ENCODE data around the gene ABR.
A peak's percentile ranks its signal among the peaks of the same experiment; 100 is the strongest.

Gene ABR

DNA sequence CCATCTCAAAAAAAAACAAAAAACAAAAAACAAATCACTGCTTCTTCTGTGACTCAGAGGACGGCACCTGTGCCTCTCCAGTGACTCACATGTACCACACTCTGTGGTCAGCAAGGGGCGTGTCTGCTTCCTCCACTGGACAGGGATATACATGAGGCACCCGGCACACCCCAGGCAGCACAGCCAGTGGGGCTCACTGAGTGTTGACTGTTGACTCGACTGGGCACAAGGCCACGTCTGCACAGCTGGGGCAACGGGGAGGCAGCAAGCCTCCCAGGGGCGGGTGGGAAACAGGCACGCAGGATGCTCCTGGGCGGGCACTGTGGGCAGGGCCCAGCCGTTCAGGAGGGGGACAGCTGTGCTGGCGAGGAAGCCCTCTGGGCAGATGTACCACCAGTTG is 118.8 kb downstream of the ABR start:
- no peaks in the 10 kb centered on the region for H3K4me1 ChIP-seq (ENCODE audit: control extremely low read depth in 1 of 4, control insufficient read depth in 4 of 4, insufficient read depth in 4 of 4, low read length in 3 of 4)
- ChIA-PET POLR2A (no interaction called here), CTCF (no interaction called here)
- H3K36me3 ChIP-seq (ENCODE audit: control insufficient read depth in 4 of 4, insufficient read depth in 4 of 4, low read length in 3 of 4) = peaks cover 9 to 58% (median 34%) of the 10 kb centered on the region in 4 experiments
- no peaks in the 10 kb centered on the region for H3K27me3 ChIP-seq (replicated peaks in 2 of 5; ENCODE audit: control insufficient read depth in 4 of 5, insufficient read depth in 5 of 5, low read length in 4 of 5)
- peaks cover 0 to 9% (median 4%) of the 10 kb centered on the region in 5 experiments for H3K9me3 ChIP-seq (ENCODE audit: control extremely low read depth in 1 of 5, control insufficient read depth in 4 of 5, insufficient read depth in 2 of 5, low read depth in 1 of 5, low read length in 4 of 5)
- peak in 2 of 3 donors; percentile 23 to 43 for DNase-seq
- no peak overlapping the region for H3K4me3 ChIP-seq (ENCODE audit: control insufficient read depth in 1 of 7, extremely low read depth in 1 of 7, insufficient read depth in 4 of 7, low read depth in 2 of 7, low read length in 6 of 7)
- H3K27ac ChIP-seq (ENCODE audit: insufficient read depth in 1 of 2, low read depth in 1 of 2, low read length in 2 of 2, poor library complexity in 1 of 2, severe bottlenecking in 2 of 2) = no peak overlapping the region
- WGBS (ENCODE audit: insufficient coverage) = 83% methylated on average over 11 of the region's 11 CpGs

DNA sequence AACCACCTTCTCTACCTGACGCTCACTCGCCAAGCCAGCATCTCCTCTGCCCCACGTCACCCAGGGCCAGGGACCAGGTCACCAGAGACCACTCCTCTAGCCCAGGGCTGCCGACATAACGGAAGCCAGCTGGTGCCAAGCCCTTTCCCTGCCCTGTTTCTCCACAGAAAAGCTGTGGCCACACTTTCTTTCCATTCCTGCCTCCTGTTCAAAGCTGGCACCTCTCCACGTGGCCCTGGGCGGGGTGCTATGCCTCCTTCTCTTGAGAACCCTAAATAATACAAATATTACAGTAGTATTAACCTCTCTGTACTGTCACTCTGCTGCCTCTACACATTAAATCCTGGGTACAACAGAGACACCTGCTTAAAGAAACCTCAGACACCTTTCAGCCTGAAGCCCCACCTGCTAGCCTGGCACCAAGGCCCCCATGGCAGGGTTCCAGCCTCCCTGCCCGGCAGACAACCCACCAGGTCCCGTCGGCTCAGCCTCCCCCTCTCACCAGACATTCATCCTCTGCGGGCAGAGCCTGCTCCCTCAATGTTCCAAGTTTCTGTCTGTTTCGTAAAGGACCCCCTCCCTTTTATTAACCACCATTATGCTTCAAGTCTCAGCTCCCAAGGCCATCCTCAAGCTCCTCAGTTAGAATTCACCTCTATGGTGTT is 120.5 kb downstream of the ABR start:
- over 99% methylated on average over 10 of the region's 12 CpGs for WGBS (ENCODE audit: insufficient coverage)
- Histone ChIP-seq H3K36me3 (ENCODE audit: control insufficient read depth in 4 of 4, insufficient read depth in 4 of 4, low read length in 3 of 4) (peaks cover 5 to 58% (median 32%) of the 10 kb centered on the region in 4 experiments), H3K27me3 (replicated peaks in 2 of 5; ENCODE audit: control insufficient read depth in 4 of 5, insufficient read depth in 5 of 5, low read length in 4 of 5) (no peaks in the 10 kb centered on the region), H3K4me1 (ENCODE audit: control extremely low read depth in 1 of 4, control insufficient read depth in 4 of 4, insufficient read depth in 4 of 4, low read length in 3 of 4) (no peaks in the 10 kb centered on the region), H3K27ac (ENCODE audit: insufficient read depth in 1 of 2, low read depth in 1 of 2, low read length in 2 of 2, poor library complexity in 1 of 2, severe bottlenecking in 2 of 2) (no peak overlapping the region), H3K4me3 (ENCODE audit: control insufficient read depth in 1 of 7, extremely low read depth in 1 of 7, insufficient read depth in 4 of 7, low read depth in 2 of 7, low read length in 6 of 7) (no peak overlapping the region), H3K9me3 (ENCODE audit: control extremely low read depth in 1 of 5, control insufficient read depth in 4 of 5, insufficient read depth in 2 of 5, low read depth in 1 of 5, low read length in 4 of 5) (peaks cover 0 to 2% (median 0%) of the 10 kb centered on the region in 5 experiments)
- POLR2A ChIA-PET = no interaction called here
- DNase-seq = no peak
- CTCF ChIA-PET = interaction anchor here (0.9 to 1.7 kb wide), 4 partner anchors 19 to 58 kb away, joined by 3 to 5 read pairs (median 4); no protein-coding TSS in a partner anchor

DNA sequence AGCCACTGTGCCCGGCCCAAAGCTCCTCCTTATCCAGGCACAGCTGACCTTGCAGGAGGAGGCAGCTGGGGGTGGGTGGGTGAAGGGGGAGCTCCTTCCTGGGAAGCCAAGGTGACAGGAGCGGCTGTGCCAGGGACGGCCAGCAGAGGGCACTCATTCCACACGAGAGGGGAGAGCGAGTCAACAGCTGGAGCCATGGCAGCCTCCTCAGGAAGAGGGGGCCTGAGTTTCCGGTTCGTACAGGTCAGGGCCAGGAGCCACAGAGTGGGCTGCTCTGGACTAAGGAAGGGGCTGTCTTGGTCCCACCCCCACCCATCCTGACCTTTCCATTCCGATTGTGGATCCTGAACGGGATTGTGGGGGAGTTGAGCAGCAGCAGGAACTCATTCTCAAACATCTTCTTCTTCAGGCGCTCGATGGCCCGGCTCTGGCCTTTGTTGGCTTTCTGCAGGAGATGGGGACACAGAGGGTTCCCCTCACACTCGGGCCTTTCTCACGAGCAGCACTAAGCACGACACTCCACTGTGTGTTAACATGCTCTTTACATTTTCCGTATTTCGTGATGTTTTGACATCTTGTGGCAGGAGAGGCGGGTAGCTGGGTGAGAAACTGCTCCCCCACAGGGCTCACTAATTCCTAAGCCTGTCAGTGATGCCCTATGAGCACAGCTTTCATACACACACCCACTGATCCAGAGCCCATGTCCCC is 121.2 kb downstream of the ABR start:
- WGBS (ENCODE audit: insufficient coverage) = 96% methylated on average over 17 of the region's 18 CpGs
- no peaks in the 10 kb centered on the region for H3K9me3 ChIP-seq (ENCODE audit: control extremely low read depth in 1 of 5, control insufficient read depth in 4 of 5, insufficient read depth in 2 of 5, low read depth in 1 of 5, low read length in 4 of 5)
- H3K36me3 ChIP-seq (ENCODE audit: control insufficient read depth in 4 of 4, insufficient read depth in 4 of 4, low read length in 3 of 4) = peaks cover 7 to 65% (median 38%) of the 10 kb centered on the region in 4 experiments
- ChIA-PET CTCF (interaction anchor here (0.8 to 1.7 kb wide), 5 partner anchors 18 to 263 kb away, joined by 3 to 5 read pairs (median 3); no protein-coding TSS in a partner anchor), POLR2A (interaction anchor here (0.9 kb wide), 1 partner anchor 19 kb away, joined by 3 read pairs; no protein-coding TSS in a partner anchor)
- H3K4me1 ChIP-seq (ENCODE audit: control extremely low read depth in 1 of 4, control insufficient read depth in 4 of 4, insufficient read depth in 4 of 4, low read length in 3 of 4) = no peaks in the 10 kb centered on the region
- H3K27ac ChIP-seq (ENCODE audit: insufficient read depth in 1 of 2, low read depth in 1 of 2, low read length in 2 of 2, poor library complexity in 1 of 2, severe bottlenecking in 2 of 2) = no peak overlapping the region
- DNase-seq = peak in 2 of 3 donors; percentile 15 to 20
- H3K27me3 ChIP-seq (replicated peaks in 2 of 5; ENCODE audit: control insufficient read depth in 4 of 5, insufficient read depth in 5 of 5, low read length in 4 of 5) = no peaks in the 10 kb centered on the region
- H3K4me3 ChIP-seq (ENCODE audit: control insufficient read depth in 1 of 7, extremely low read depth in 1 of 7, insufficient read depth in 4 of 7, low read depth in 2 of 7, low read length in 6 of 7) = no peak overlapping the region

DNA sequence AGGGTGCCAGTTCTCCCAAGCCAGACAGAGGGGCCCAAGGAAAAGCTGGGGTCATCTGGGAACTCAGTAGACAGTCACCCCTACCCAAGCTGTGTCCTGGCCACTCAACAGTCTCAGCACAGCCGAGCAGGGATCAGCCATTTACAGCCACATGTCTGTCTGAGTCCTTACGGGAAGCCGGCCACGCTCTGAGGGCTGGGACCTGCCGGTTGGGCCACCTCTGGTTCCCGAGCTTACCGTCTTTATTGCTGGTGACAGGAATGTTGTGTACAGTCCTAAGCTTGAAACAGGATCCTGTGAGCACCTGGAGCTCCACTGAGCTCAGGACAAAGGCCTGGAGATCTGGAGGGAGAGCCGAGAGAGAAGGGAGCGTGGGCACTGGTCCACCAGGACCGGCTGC is 123.0 kb downstream of the ABR start:
- peaks cover 2 to 63% (median 31%) of the 10 kb centered on the region in 4 experiments for H3K36me3 ChIP-seq (ENCODE audit: control insufficient read depth in 4 of 4, insufficient read depth in 4 of 4, low read length in 3 of 4)
- no peaks in the 10 kb centered on the region for H3K4me1 ChIP-seq (ENCODE audit: control extremely low read depth in 1 of 4, control insufficient read depth in 4 of 4, insufficient read depth in 4 of 4, low read length in 3 of 4)
- no peak overlapping the region for H3K27ac ChIP-seq (ENCODE audit: insufficient read depth in 1 of 2, low read depth in 1 of 2, low read length in 2 of 2, poor library complexity in 1 of 2, severe bottlenecking in 2 of 2)
- H3K4me3 ChIP-seq (ENCODE audit: control insufficient read depth in 1 of 7, extremely low read depth in 1 of 7, insufficient read depth in 4 of 7, low read depth in 2 of 7, low read length in 6 of 7) = no peak overlapping the region
- no peak for DNase-seq
- ChIA-PET CTCF (interaction anchor here (0.7 to 3.5 kb wide), 27 partner anchors 10 to 320 kb away, joined by 3 to 22 read pairs (median 4); partner anchors contain the start of genes GLOD4, MRM3 and TIMM22), POLR2A (interaction anchor here (0.9 kb wide), 1 partner anchor 17 kb away, joined by 3 read pairs; no protein-coding TSS in a partner anchor)
- WGBS (ENCODE audit: insufficient coverage) = 95% methylated on average over 10 of the region's 10 CpGs
- H3K9me3 ChIP-seq (ENCODE audit: control extremely low read depth in 1 of 5, control insufficient read depth in 4 of 5, insufficient read depth in 2 of 5, low read depth in 1 of 5, low read length in 4 of 5) = no peaks in the 10 kb centered on the region
- no peaks in the 10 kb centered on the region for H3K27me3 ChIP-seq (replicated peaks in 2 of 5; ENCODE audit: control insufficient read depth in 4 of 5, insufficient read depth in 5 of 5, low read length in 4 of 5)

DNA sequence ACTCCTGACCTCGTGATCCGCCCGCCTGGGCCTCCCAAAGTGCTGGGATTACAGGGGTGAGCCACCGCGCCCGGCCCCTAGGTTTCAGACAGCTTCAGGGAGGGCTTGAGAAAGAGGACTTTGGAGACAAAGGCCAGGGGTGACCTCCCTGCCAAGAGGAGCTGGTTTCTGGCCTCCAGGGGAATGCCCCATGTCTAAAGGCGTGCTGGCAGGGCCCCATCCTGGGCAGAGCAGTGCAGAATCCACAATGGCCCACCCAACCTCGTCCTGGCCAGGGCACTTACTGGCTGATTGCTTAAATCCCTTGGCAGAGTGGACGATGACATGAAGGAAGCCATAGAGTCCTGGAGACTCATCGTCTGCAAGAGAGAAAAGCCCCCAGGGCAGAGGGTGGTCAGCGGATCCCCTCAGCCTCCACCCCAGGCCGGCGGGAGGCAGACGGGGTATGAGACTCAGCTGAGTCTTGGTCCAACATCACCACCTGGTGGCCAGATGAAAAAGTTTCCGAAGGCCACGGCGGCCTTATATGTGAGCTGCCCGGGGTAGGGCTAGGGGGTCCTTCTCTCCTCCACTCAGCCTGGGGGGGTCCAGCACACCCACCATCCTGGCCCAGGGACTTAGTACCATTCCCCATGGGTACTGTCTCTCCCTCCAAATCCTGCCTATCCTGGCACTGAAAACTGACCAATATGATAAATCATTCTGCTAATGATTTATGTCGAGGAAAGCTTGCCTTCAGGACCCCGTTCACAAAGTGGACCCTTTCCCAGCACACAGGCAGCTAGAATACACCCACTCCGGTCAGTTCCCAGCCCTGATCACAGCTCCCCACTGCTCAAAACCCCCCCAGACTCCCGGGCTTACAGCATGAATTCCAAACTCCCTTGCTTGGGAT is 123.8 kb downstream of the ABR start:
- Histone ChIP-seq H3K27me3 (replicated peaks in 2 of 5; ENCODE audit: control insufficient read depth in 4 of 5, insufficient read depth in 5 of 5, low read length in 4 of 5) (no peaks in the 10 kb centered on the region), H3K36me3 (ENCODE audit: control insufficient read depth in 4 of 4, insufficient read depth in 4 of 4, low read length in 3 of 4) (peaks cover 2 to 65% (median 28%) of the 10 kb centered on the region in 4 experiments), H3K4me1 (ENCODE audit: control extremely low read depth in 1 of 4, control insufficient read depth in 4 of 4, insufficient read depth in 4 of 4, low read length in 3 of 4) (no peaks in the 10 kb centered on the region), H3K27ac (ENCODE audit: insufficient read depth in 1 of 2, low read depth in 1 of 2, low read length in 2 of 2, poor library complexity in 1 of 2, severe bottlenecking in 2 of 2) (no peak overlapping the region), H3K9me3 (ENCODE audit: control extremely low read depth in 1 of 5, control insufficient read depth in 4 of 5, insufficient read depth in 2 of 5, low read depth in 1 of 5, low read length in 4 of 5) (no peaks in the 10 kb centered on the region), H3K4me3 (ENCODE audit: control insufficient read depth in 1 of 7, extremely low read depth in 1 of 7, insufficient read depth in 4 of 7, low read depth in 2 of 7, low read length in 6 of 7) (no peak overlapping the region)
- 67% methylated on average over 19 of the region's 22 CpGs for WGBS (ENCODE audit: insufficient coverage)
- CTCF ChIA-PET = interaction anchor here (0.7 to 3.5 kb wide), 30 partner anchors 10 to 321 kb away, joined by 3 to 22 read pairs (median 4); partner anchors contain the start of genes GLOD4, MRM3 and TIMM22
- peak; percentile 47 to 74 (median 68) for DNase-seq
- POLR2A ChIA-PET = interaction anchor here (0.9 kb wide), 1 partner anchor 17 kb away, joined by 3 read pairs; no protein-coding TSS in a partner anchor

DNA sequence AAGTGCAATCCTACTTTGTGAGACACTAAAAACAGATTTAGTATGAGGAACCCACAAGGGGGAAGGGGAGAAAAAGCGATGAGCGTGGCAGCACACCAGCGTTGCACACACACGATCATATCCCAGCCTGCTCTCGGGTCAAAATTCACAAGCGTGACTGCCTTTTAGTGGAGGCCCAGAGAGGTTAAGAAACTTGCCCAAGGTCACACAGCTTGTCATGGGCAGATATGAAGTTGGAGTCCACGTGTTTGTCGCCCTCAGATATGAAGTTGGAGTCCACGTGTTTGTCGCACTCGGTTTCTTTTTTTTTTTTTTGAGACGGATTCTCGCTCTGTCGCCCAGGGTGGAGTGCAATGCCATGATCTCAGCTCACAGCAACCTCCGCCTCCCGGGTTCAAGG is 124.5 kb downstream of the ABR start:
- Histone ChIP-seq H3K27me3 (replicated peaks in 2 of 5; ENCODE audit: control insufficient read depth in 4 of 5, insufficient read depth in 5 of 5, low read length in 4 of 5) (no peaks in the 10 kb centered on the region), H3K4me3 (ENCODE audit: control insufficient read depth in 1 of 7, extremely low read depth in 1 of 7, insufficient read depth in 4 of 7, low read depth in 2 of 7, low read length in 6 of 7) (no peak overlapping the region), H3K27ac (ENCODE audit: insufficient read depth in 1 of 2, low read depth in 1 of 2, low read length in 2 of 2, poor library complexity in 1 of 2, severe bottlenecking in 2 of 2) (no peak overlapping the region), H3K36me3 (ENCODE audit: control insufficient read depth in 4 of 4, insufficient read depth in 4 of 4, low read length in 3 of 4) (peaks cover 5 to 67% (median 28%) of the 10 kb centered on the region in 4 experiments), H3K9me3 (ENCODE audit: control extremely low read depth in 1 of 5, control insufficient read depth in 4 of 5, insufficient read depth in 2 of 5, low read depth in 1 of 5, low read length in 4 of 5) (no peaks in the 10 kb centered on the region), H3K4me1 (ENCODE audit: control extremely low read depth in 1 of 4, control insufficient read depth in 4 of 4, insufficient read depth in 4 of 4, low read length in 3 of 4) (no peaks in the 10 kb centered on the region)
- WGBS (ENCODE audit: insufficient coverage) = 90% methylated on average over 14 of the region's 16 CpGs
- CTCF ChIA-PET = interaction anchor here (0.8 to 3.5 kb wide), 13 partner anchors 9 to 259 kb away, joined by 3 to 22 read pairs (median 11); partner anchors contain the start of gene TIMM22
- DNase-seq = no peak
- POLR2A ChIA-PET = no interaction called here
